H1 (cell line): Measurements from ENCODE around the gene MCL1. TPM values are rescaled to one million over a fixed set of nuclear protein-coding genes. Genes with fewer than 3 reads are reported as not detected.

Source experiments
- CTCF ChIA-PET: fragments of 300-600 bp; sonication (Branson Sonifier 250); formaldehyde crosslinking; loops from one replicate; lab custom pipeline; 2021; ENCODE audit not compliant: partially characterized antibody; lab: Charles Lee
- POLR2A ChIA-PET: fragments of 300-600 bp; sonication (Branson Sonifier 250); formaldehyde crosslinking; loops from one replicate; lab custom pipeline; 2021; ENCODE audit warnings: inconsistent platforms; ENCODE audit not compliant: partially characterized antibody; lab: Charles Lee
- DNase-seq, 2 experiments: peaks; one replicate each; pipeline versions ENCODE4 v3.0.0 to v3.0.0-alpha.2; 2010 to 2022; ENCODE audit warnings: low spot score in 2 of 2, low read depth in 1 of 2, mixed read lengths in 1 of 2
- FAIRE-seq: peaks from 2 replicates; lab custom pipeline; 2011; peaks lifted over from hg19 to GRCh38; lab: Jason Lieb, UNC
- H2AFZ ChIP-seq: 2 replicates; pipeline ENCODE4 v1.8.1; 2012; ENCODE audit warnings: low read length, inconsistent platforms
- H2AK5ac ChIP-seq: 2 replicates; pipeline ENCODE4 v1.6.1; 2013; ENCODE audit warnings: low read depth, low read length
- H2BK120ac ChIP-seq: replicated peaks from 2 replicates; pipeline ENCODE3; 2013; ENCODE audit warnings: low read depth, low read length, inconsistent platforms
- H2BK12ac ChIP-seq: 2 replicates; pipeline ENCODE4 v1.6.1; 2013; ENCODE audit warnings: low read depth, low read length
- H2BK15ac ChIP-seq: 2 replicates; pipeline ENCODE4 v1.6.1; 2013; ENCODE audit warnings: low read length
- H2BK20ac ChIP-seq: 2 replicates; pipeline ENCODE4 v1.6.1; 2013; ENCODE audit warnings: low read length
- H2BK5ac ChIP-seq: 2 replicates; pipeline ENCODE4 v1.6.1; 2013; ENCODE audit warnings: low read depth, low read length
- H3K14ac ChIP-seq: 2 replicates; pipeline ENCODE4 v1.6.1; 2013; ENCODE audit warnings: inconsistent platforms; ENCODE audit not compliant: insufficient read length
- H3K18ac ChIP-seq: 2 replicates; pipeline ENCODE4 v1.6.1; 2013; ENCODE audit warnings: low read length; ENCODE audit errors: extremely low read depth
- H3K23ac ChIP-seq: 2 replicates; pipeline ENCODE4 v1.6.1; 2013; ENCODE audit warnings: inconsistent platforms; ENCODE audit not compliant: insufficient read length
- H3K23me2 ChIP-seq: 2 replicates; pipeline ENCODE4 v1.6.1; 2013; ENCODE audit warnings: low read depth, low read length
- H3K27ac ChIP-seq: 2 replicates; pipeline ENCODE4 v1.6.1; 2011; ENCODE audit warnings: low read depth, low read length, inconsistent platforms
- H3K27me3 ChIP-seq, 4 experiments: replicated peaks in 1 of 4; 1 replicate in 1 of 4; 2 replicates in 3 of 4; pipeline versions ENCODE4 v1.6.1 to v1.8.1; 2011 to 2013; ENCODE audit warnings: low read length in 3 of 4, mild to moderate bottlenecking in 3 of 4, inconsistent platforms in 2 of 4, mixed read lengths in 2 of 4, moderate library complexity in 1 of 4; ENCODE audit not compliant: control insufficient read depth in 3 of 4, insufficient read depth in 3 of 4; ENCODE audit errors: extremely low read depth in 1 of 4
- H3K36me3 ChIP-seq, 4 experiments: 2 replicates each; pipeline versions ENCODE4 v1.6.1 to v1.8.1; 2011 to 2013; ENCODE audit warnings: mild to moderate bottlenecking in 4 of 4, low read length in 3 of 4, moderate library complexity in 2 of 4, control low read depth in 1 of 4, inconsistent platforms in 1 of 4; ENCODE audit not compliant: insufficient read depth in 4 of 4, control insufficient read depth in 2 of 4
- H3K4ac ChIP-seq: replicated peaks from 2 replicates; pipeline ENCODE3; 2013; ENCODE audit warnings: low read length, low read depth, mixed read lengths, inconsistent platforms; ENCODE audit not compliant: insufficient read length
- H3K4me1 ChIP-seq, 4 experiments: replicated peaks in 1 of 4; 1 replicate in 1 of 4; 2 replicates in 3 of 4; pipeline versions ENCODE4 v1.6.1 to v1.8.1; 2011 to 2013; ENCODE audit warnings: low read length in 3 of 4, inconsistent platforms in 2 of 4, mixed read lengths in 1 of 4; ENCODE audit not compliant: insufficient read depth in 4 of 4, control insufficient read depth in 3 of 4
- H3K4me2 ChIP-seq, 2 experiments: 2 replicates each; pipeline versions ENCODE4 v1.6.1 to v1.8.1; 2011 to 2013; ENCODE audit warnings: low read depth in 2 of 2, low read length in 2 of 2, control low read depth in 1 of 2, inconsistent platforms in 1 of 2, mild to moderate bottlenecking in 1 of 2; ENCODE audit not compliant: insufficient read depth in 1 of 2
- H3K4me3 ChIP-seq, 4 experiments: fragments of 200-600, 300-600 bp in 1 of 4; sonication (generic), shearing (Covaris generic), sonication (Bioruptor Twin) in 1 of 4; 2 replicates each; pipeline versions ENCODE4 v1.5.1 to v1.8.1; 2011 to 2016; ENCODE audit warnings: low read length in 4 of 4, low read depth in 3 of 4, control low read depth in 2 of 4, inconsistent platforms in 2 of 4, mild to moderate bottlenecking in 2 of 4, mixed read lengths in 1 of 4, moderate library complexity in 1 of 4; ENCODE audit not compliant: insufficient read depth in 2 of 4; ENCODE audit errors: extremely low read depth in 1 of 4
- H3K56ac ChIP-seq: replicated peaks from 2 replicates; pipeline ENCODE3; 2013; ENCODE audit warnings: low read depth, mild to moderate bottlenecking, mixed read lengths, low read length, inconsistent platforms; ENCODE audit not compliant: insufficient read length
- H3K79me1 ChIP-seq: 2 replicates; pipeline ENCODE4 v1.6.1; 2013; ENCODE audit warnings: low read depth, low read length, control low read depth
- H3K79me2 ChIP-seq, 2 experiments: 2 replicates each; pipeline versions ENCODE4 v1.6.1 to v1.8.1; 2012 to 2013; ENCODE audit warnings: low read length in 2 of 2, mild to moderate bottlenecking in 2 of 2, inconsistent platforms in 1 of 2; ENCODE audit not compliant: insufficient read depth in 2 of 2, control insufficient read depth in 1 of 2
- H3K9ac ChIP-seq, 4 experiments: replicated peaks in 1 of 4; 1 replicate in 1 of 4; 2 replicates in 3 of 4; pipeline versions ENCODE4 v1.6.1 to v1.8.1; 2011 to 2013; ENCODE audit warnings: low read depth in 3 of 4, low read length in 3 of 4, control low read depth in 2 of 4, mild to moderate bottlenecking in 2 of 4, moderate library complexity in 2 of 4, inconsistent platforms in 1 of 4; ENCODE audit errors: extremely low read depth in 1 of 4
- H3K9me3 ChIP-seq, 2 experiments: 2 replicates each; pipeline versions ENCODE4 v1.6.1 to v1.8.1; 2012 to 2013; ENCODE audit warnings: mild to moderate bottlenecking in 2 of 2, moderate library complexity in 2 of 2, control low read depth in 1 of 2, inconsistent platforms in 1 of 2, low read depth in 1 of 2, low read length in 1 of 2, mixed read lengths in 1 of 2; ENCODE audit not compliant: insufficient read depth in 2 of 2
- H4K20me1 ChIP-seq, 2 experiments: replicated peaks in 1 of 2; 2 replicates each; pipeline versions ENCODE3 to v1.8.1; 2011 to 2013; ENCODE audit warnings: inconsistent platforms in 2 of 2, low read length in 2 of 2, mild to moderate bottlenecking in 1 of 2; ENCODE audit not compliant: insufficient read depth in 2 of 2, control insufficient read depth in 1 of 2
- H4K5ac ChIP-seq: 2 replicates; pipeline ENCODE4 v1.6.1; 2013; ENCODE audit warnings: low read length, low read depth, mixed read lengths, inconsistent platforms; ENCODE audit not compliant: insufficient read length
- H4K8ac ChIP-seq: 2 replicates; pipeline ENCODE4 v1.8.0; 2013; ENCODE audit warnings: mild to moderate bottlenecking, moderate library complexity, low read length, inconsistent platforms; ENCODE audit not compliant: insufficient read depth; ENCODE audit errors: extremely low read depth
- H4K91ac ChIP-seq: replicated peaks from 2 replicates; pipeline ENCODE3; 2013; ENCODE audit warnings: low read length, mixed read lengths, inconsistent platforms; ENCODE audit not compliant: insufficient read length
- CBX8 ChIP-seq: fragments of 300-800, 300-1000 bp; sonication (generic); IDR thresholded peaks from 2 replicates; pipeline ENCODE4 v1.7.1; 2016; ENCODE audit warnings: low read depth, low read length, borderline replicate concordance
- CEBPB ChIP-seq: IDR thresholded peaks from 2 replicates; pipeline ENCODE4 v1.6.1; 2012; ENCODE audit warnings: low read depth, low read length
- HDAC6 ChIP-seq: IDR thresholded peaks from one replicate; pipeline ENCODE4 v1.7.1; 2012; ENCODE audit warnings: low read depth, mild to moderate bottlenecking, inconsistent platforms, low read length, moderate library complexity
- JUN ChIP-seq: IDR thresholded peaks from 2 replicates; pipeline ENCODE4 v1.6.1; 2011; ENCODE audit warnings: low read depth, mild to moderate bottlenecking, improper control_type of control experiment, low read length
- SIRT6 ChIP-seq: IDR thresholded peaks from one replicate; pipeline ENCODE4 v1.7.1; 2012; ENCODE audit warnings: low read length, inconsistent platforms
- TAF7 ChIP-seq: optimal IDR thresholded peaks from 2 replicates; pipeline ENCODE3; 2011; ENCODE audit warnings: low read depth, mild to moderate bottlenecking, inconsistent platforms, low read length, moderate library complexity, borderline replicate concordance
- WGBS, 2 experiments: shearing (Covaris generic) in 1 of 2; methylation state at CpG; one replicate each; pipeline versions ENCODE4 v1.1.6 to v1.1.7; 2013 to 2015; ENCODE audit warnings: low lambda C conversion rate in 2 of 2, mixed read lengths in 2 of 2, inconsistent platforms in 1 of 2, low coverage in 1 of 2, missing lambda C conversion rate in 1 of 2; ENCODE audit not compliant: insufficient replicate concordance in 2 of 2, insufficient coverage in 1 of 2, insufficient read length in 1 of 2; ENCODE audit errors: extremely low coverage in 1 of 2, missing lambda C conversion rate in 1 of 2; 5-methylcytosine and 5-hydroxymethylcytosine counted together
- polyA plus RNA-seq, 7 experiments: library from polyadenylated mRNA; depleted of rRNA in 3 of 7; stranded (reverse) in 5 of 7; unstranded in 2 of 7; fragments of >200 nt in 5 of 7; fragments of 200-250 nt in 2 of 7; gene quantifications; 1 replicate in 5 of 7; 2 replicates in 1 of 7; 4 replicates in 1 of 7; pipeline versions ENCODE4 v1.2.1 to v1.2.3, GENCODE V29; 2011 to 2013; ENCODE audit warnings: missing spikeins in 2 of 7, mixed read lengths in 2 of 7
- total RNA-seq: library from RNA; stranded (reverse); fragmentation: NEBNext Ultra II Directional; extraction: Animal tissue kit (Norgen Biotek cat#: 25700); gene quantifications from 2 replicates; pipeline ENCODE4 v1.2.1, GENCODE V29; 2021

MCL1 gene
- total and polyA plus RNA-seq, 2 of the 8 experiments (the other 6 are each of a cell fraction or from before 2014, with no cell fraction given): 61.1 to 218 TPM

DNA sequence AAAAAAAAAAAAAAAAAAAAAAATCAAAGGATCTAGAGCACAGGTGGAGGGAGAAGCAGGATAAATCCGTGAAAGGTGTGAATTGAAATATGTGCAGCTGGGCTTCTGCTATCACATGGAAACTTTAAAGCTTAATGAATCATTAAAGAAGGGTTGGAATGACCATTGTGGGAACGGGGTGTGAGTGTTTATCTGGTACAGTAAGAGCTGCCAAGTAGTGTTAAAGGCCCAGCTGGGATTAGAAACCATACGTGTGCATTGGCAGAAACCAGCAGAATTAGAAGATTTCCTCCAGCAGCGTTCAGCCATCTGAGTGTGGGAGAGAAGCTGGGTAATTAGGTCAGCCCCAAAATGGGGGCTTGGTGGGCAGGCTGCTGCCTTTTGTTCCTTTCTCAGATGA is 50.4 kb downstream of the MCL1 start:
- ChIA-PET POLR2A (no interaction called here), CTCF (interaction anchor here (0.6 to 14.2 kb wide), 5 partner anchors 9 to 565 kb away, joined by 3 to 253 read pairs (median 4); partner anchors contain the start of genes ECM1 and FALEC)
- H3K4me1 ChIP-seq: peaks cover 0 to 2% (median 0%) of the 10 kb centered on the region in 4 experiments; a peak in 3 of 7 replicates
- no peaks in the 10 kb centered on the region for H3K79me1 ChIP-seq
- no peak overlapping the region for H3K9ac ChIP-seq
- no peak for FAIRE-seq
- no peak overlapping the region for H3K23ac ChIP-seq
- no peak overlapping the region for H2BK12ac ChIP-seq
- no peak overlapping the region for H3K18ac ChIP-seq
- no peaks in the 10 kb centered on the region for H4K20me1 ChIP-seq
- H3K9me3 ChIP-seq: no peaks in the 10 kb centered on the region
- no peak for DNase-seq
- H2BK5ac ChIP-seq: no peak overlapping the region
- no peak overlapping the region for H4K5ac ChIP-seq
- H3K56ac ChIP-seq: no peak overlapping the region
- no peak overlapping the region for H3K4ac ChIP-seq
- no peak overlapping the region for H2AFZ ChIP-seq
- no peak overlapping the region for H3K14ac ChIP-seq
- H3K23me2 ChIP-seq: no peaks in the 10 kb centered on the region
- no peak overlapping the region for H3K27ac ChIP-seq
- no peak overlapping the region for H2BK20ac ChIP-seq
- H3K79me2 ChIP-seq: no peaks in the 10 kb centered on the region
- WGBS, 2 experiments: 88% methylated on average over 4 of the region's 4 CpGs; no CpG with 5 or more reads in 1 of the 2 experiments
- H3K27me3 ChIP-seq: no peaks in the 10 kb centered on the region
- H3K36me3 ChIP-seq: no peaks in the 10 kb centered on the region
- no peak overlapping the region for H2BK15ac ChIP-seq
- H3K4me3 ChIP-seq: no peak overlapping the region
- TF ChIP-seq TAF7 (no peak), CBX8 (no peak), SIRT6 (no peak), CEBPB (no peak), JUN (no peak), HDAC6 (no peak)
- TF ChIP-seq, all 59 proteins: peak for 0
- no peak overlapping the region for H4K91ac ChIP-seq
- H2BK120ac ChIP-seq: no peak overlapping the region
- no peak overlapping the region for H4K8ac ChIP-seq
- H3K4me2 ChIP-seq: no peak overlapping the region
- H2AK5ac ChIP-seq: no peak overlapping the region
